H9 (cell line): ENCODE measurements around the gene RFX1. TPM values are rescaled to one million over a fixed set of nuclear protein-coding genes. Genes with fewer than 3 reads are reported as not detected.

Source experiments
- DNase-seq: peaks from one replicate; pipeline ENCODE4 v3.0.0-alpha.2; 2017
- H2AFZ ChIP-seq: one replicate; pipeline ENCODE4 v1.6.1; 2013; ENCODE audit warnings: mild to moderate bottlenecking, low read length, control low read depth, moderate library complexity
- H2AK5ac ChIP-seq: 2 replicates; pipeline ENCODE4 v1.6.1; 2013; ENCODE audit warnings: low read length, control low read depth, mixed read lengths; ENCODE audit not compliant: insufficient read length
- H2BK120ac ChIP-seq: one replicate; pipeline ENCODE4 v1.6.1; 2013; ENCODE audit warnings: low read depth, mild to moderate bottlenecking, low read length, control low read depth, inconsistent platforms; ENCODE audit not compliant: poor library complexity, severe bottlenecking
- H2BK12ac ChIP-seq: 2 replicates; pipeline ENCODE4 v1.6.1; 2013; ENCODE audit warnings: low read length, control low read depth, mixed read lengths, low read depth; ENCODE audit not compliant: insufficient read length
- H2BK15ac ChIP-seq: 2 replicates; pipeline ENCODE4 v1.6.1; 2013; ENCODE audit warnings: low read depth, low read length, control low read depth
- H2BK20ac ChIP-seq: one replicate; pipeline ENCODE4 v1.6.1; 2013; ENCODE audit warnings: low read depth, mild to moderate bottlenecking, low read length, control low read depth, inconsistent platforms; ENCODE audit not compliant: poor library complexity, severe bottlenecking
- H2BK5ac ChIP-seq: 2 replicates; pipeline ENCODE4 v1.6.1; 2013; ENCODE audit warnings: low read length, control low read depth, mixed read lengths; ENCODE audit not compliant: insufficient read length
- H3K14ac ChIP-seq: 2 replicates; pipeline ENCODE4 v1.6.1; 2013; ENCODE audit warnings: low read length, control low read depth; ENCODE audit not compliant: insufficient read depth
- H3K18ac ChIP-seq: 2 replicates; pipeline ENCODE4 v1.6.1; 2013; ENCODE audit warnings: low read depth, mild to moderate bottlenecking, mixed read lengths, low read length, control low read depth; ENCODE audit not compliant: insufficient read length
- H3K23ac ChIP-seq: 2 replicates; pipeline ENCODE4 v1.6.1; 2013; ENCODE audit warnings: low read length, control low read depth, mixed read lengths, low read depth; ENCODE audit not compliant: insufficient read length
- H3K23me2 ChIP-seq: 2 replicates; pipeline ENCODE4 v1.6.1; 2013; ENCODE audit warnings: low read depth, mild to moderate bottlenecking, mixed read lengths, low read length, control low read depth; ENCODE audit not compliant: insufficient read length, poor library complexity, severe bottlenecking
- H3K27ac ChIP-seq: 2 replicates; pipeline ENCODE4 v1.5.1; 2013; ENCODE audit warnings: low read length, control low read depth, mixed read lengths, low read depth; ENCODE audit not compliant: insufficient read length
- H3K27me3 ChIP-seq: 2 replicates; pipeline ENCODE4 v1.6.1; 2013; ENCODE audit warnings: low read length, control low read depth, inconsistent platforms; ENCODE audit not compliant: insufficient read depth
- H3K4ac ChIP-seq: 2 replicates; pipeline ENCODE4 v1.6.1; 2013; ENCODE audit warnings: low read depth, mild to moderate bottlenecking, control low read depth, inconsistent platforms, low read length, moderate library complexity
- H3K4me1 ChIP-seq: 2 replicates; pipeline ENCODE4 v1.6.1; 2013; ENCODE audit warnings: low read length, control low read depth, inconsistent platforms; ENCODE audit not compliant: insufficient read depth
- H3K4me2 ChIP-seq: 2 replicates; pipeline ENCODE4 v1.6.1; 2013; ENCODE audit warnings: low read length, control low read depth, mixed read lengths; ENCODE audit not compliant: insufficient read length, insufficient read depth
- H3K56ac ChIP-seq: 2 replicates; pipeline ENCODE4 v1.6.1; 2013; ENCODE audit warnings: low read depth, mild to moderate bottlenecking, mixed read lengths, low read length, control low read depth; ENCODE audit not compliant: insufficient read length
- H3K79me1 ChIP-seq: 2 replicates; pipeline ENCODE4 v1.6.1; 2013; ENCODE audit warnings: low read depth, mild to moderate bottlenecking, moderate library complexity, low read length, control low read depth, inconsistent platforms; ENCODE audit not compliant: insufficient read depth, poor library complexity, severe bottlenecking
- H3K79me2 ChIP-seq: 2 replicates; pipeline ENCODE4 v1.6.1; 2013; ENCODE audit warnings: low read length, control low read depth, inconsistent platforms; ENCODE audit not compliant: insufficient read depth
- H3K9ac ChIP-seq: 2 replicates; pipeline ENCODE4 v1.6.1; 2013; ENCODE audit warnings: low read length, control low read depth, mixed read lengths; ENCODE audit not compliant: insufficient read length; ENCODE audit errors: extremely low read depth
- H3K9me3 ChIP-seq: one replicate; pipeline ENCODE4 v1.6.1; 2013; ENCODE audit warnings: low read depth, low read length, inconsistent platforms; ENCODE audit not compliant: control insufficient read depth
- H3T11ph ChIP-seq: one replicate; pipeline ENCODE4 v1.6.1; 2013; ENCODE audit warnings: mild to moderate bottlenecking, low read length, control low read depth, inconsistent platforms
- H4K20me1 ChIP-seq: one replicate; pipeline ENCODE4 v1.6.1; 2013; ENCODE audit not compliant: control insufficient read depth, insufficient read length, insufficient read depth
- H4K5ac ChIP-seq: 2 replicates; pipeline ENCODE4 v1.6.1; 2013; ENCODE audit warnings: low read depth, mild to moderate bottlenecking, mixed read lengths, low read length, control low read depth; ENCODE audit not compliant: insufficient read length
- H4K8ac ChIP-seq: replicated peaks from 2 replicates; pipeline ENCODE4 v1.6.1; 2013; ENCODE audit warnings: low read length, control low read depth, mixed read lengths, low read depth; ENCODE audit not compliant: insufficient read length
- H4K91ac ChIP-seq: 2 replicates; pipeline ENCODE4 v1.6.1; 2013; ENCODE audit warnings: low read depth, mild to moderate bottlenecking, moderate library complexity, mixed read lengths, low read length, control low read depth; ENCODE audit not compliant: insufficient read length
- H3K27ac Mint-ChIP-seq, 3 experiments: 2 replicates in 2 of 3; 3 replicates in 1 of 3; pipeline ENCODE4 v1.8.0; 2020 to 2021; ENCODE audit warnings: mixed read lengths in 3 of 3, mild to moderate bottlenecking in 1 of 3, moderate library complexity in 1 of 3
- H3K27me3 Mint-ChIP-seq: 2 replicates; pipeline ENCODE4 v1.8.0; 2021; ENCODE audit warnings: low read depth, mild to moderate bottlenecking, moderate library complexity, mixed read lengths
- H3K36me3 Mint-ChIP-seq, 3 experiments: 2 replicates in 2 of 3; 3 replicates in 1 of 3; pipeline ENCODE4 v1.8.0; 2020 to 2021; ENCODE audit warnings: low read depth in 3 of 3, mixed read lengths in 3 of 3; ENCODE audit not compliant: insufficient read depth in 1 of 3
- H3K4me1 Mint-ChIP-seq, 2 experiments: 2 replicates each; pipeline ENCODE4 v1.8.0; 2020; ENCODE audit warnings: mixed read lengths in 2 of 2
- H3K4me3 Mint-ChIP-seq, 2 experiments: 2 replicates in 1 of 2; 3 replicates in 1 of 2; pipeline ENCODE4 v1.8.0; 2020 to 2021; ENCODE audit warnings: mild to moderate bottlenecking in 2 of 2, mixed read lengths in 2 of 2, moderate library complexity in 1 of 2
- H3K9me3 Mint-ChIP-seq, 2 experiments: 2 replicates in 1 of 2; 3 replicates in 1 of 2; pipeline ENCODE4 v1.8.0; 2020; ENCODE audit warnings: mild to moderate bottlenecking in 2 of 2, mixed read lengths in 2 of 2, moderate library complexity in 1 of 2
- WGBS: extraction: QIAGEN DNeasy Blood & Tissue Kit; methylation state at CpG from one replicate; pipeline ENCODE4 v1.1.7; 2013; ENCODE audit warnings: missing lambda C conversion rate, low lambda C conversion rate, mixed read lengths; ENCODE audit not compliant: insufficient read length; ENCODE audit errors: extremely low coverage; 5-methylcytosine and 5-hydroxymethylcytosine counted together
- total RNA-seq: library from RNA; stranded (reverse); gene quantifications from 2 replicates; pipeline ENCODE4 v1.2.1, GENCODE V29; 2021
- TF ChIP-seq, protein P1 (sequence below): fragments of 200-600 bp; sonication (generic); conservative IDR thresholded peaks from 3 replicates; pipeline ENCODE4 v1.8.0; 2021; ENCODE audit warnings: antibody characterized with exemption, mild to moderate bottlenecking

Gene RFX1
- total RNA-seq, 1 experiment from 2014 or later, result 21.4 TPM

DNA sequence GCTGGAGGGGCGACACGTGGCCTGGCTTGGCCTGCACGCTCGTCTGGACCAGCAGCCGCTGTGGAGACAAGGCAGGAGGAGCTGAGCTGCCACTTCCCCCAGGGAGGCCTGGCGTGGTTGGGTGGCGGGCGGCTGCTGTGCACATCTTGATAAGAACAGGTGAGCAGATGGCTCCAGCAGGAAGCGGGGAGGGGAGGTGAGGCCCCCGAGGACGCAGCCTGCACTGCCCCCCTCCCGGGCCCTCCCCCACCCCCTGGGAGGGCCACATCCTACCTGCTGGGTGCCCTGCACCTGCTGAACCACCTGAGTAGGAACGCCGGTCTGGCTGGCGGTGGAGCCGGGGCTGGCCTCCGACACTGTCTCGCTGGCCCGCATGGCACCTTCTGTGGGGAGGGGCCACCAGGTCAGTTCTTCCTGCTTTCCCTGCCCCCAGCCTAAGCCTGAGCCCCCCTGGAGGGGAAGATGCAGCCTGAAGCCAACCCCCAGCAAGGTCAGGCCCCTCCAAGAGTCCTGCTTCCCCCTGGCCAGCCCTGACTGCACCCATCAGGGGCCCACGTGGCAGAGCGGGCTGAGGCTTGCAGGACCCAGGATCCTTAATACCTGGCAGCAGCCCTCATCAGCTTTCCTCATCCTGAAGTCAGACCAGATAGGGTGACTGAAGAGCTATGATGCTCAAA, 22.8 kb downstream of the RFX1 start:
- no peaks in the 10 kb centered on the region for H3K79me1 ChIP-seq
- no peak overlapping the region for H2AK5ac ChIP-seq
- H3K4me2 ChIP-seq, result no peak overlapping the region
- H4K91ac ChIP-seq, result no peak overlapping the region
- H3K4me1 Mint-ChIP-seq, result peaks cover 37 to 49% of the 10 kb centered on the region in 2 experiments
- no peaks in the 10 kb centered on the region for H3K27me3 Mint-ChIP-seq
- no peaks in the 10 kb centered on the region; a peak in 1 of 5 replicates for H3K9me3 Mint-ChIP-seq
- no peak for DNase-seq
- no CpG with 5 or more reads among the region's 21 CpGs for WGBS
- no peak overlapping the region for H2AFZ ChIP-seq
- H3K56ac ChIP-seq, result no peak overlapping the region
- H2BK120ac ChIP-seq, result no peak overlapping the region
- no peak overlapping the region for H3K9ac ChIP-seq
- peaks cover 3% of the 10 kb centered on the region; the same call in 1 of the 2 replicates for H3K4me1 ChIP-seq
- no peak overlapping the region for H3K27ac Mint-ChIP-seq
- H3K36me3 Mint-ChIP-seq, result no peaks in the 10 kb centered on the region; a peak in 2 of 7 replicates
- no peak overlapping the region for H3K23ac ChIP-seq
- H4K20me1 ChIP-seq, result no peaks in the 10 kb centered on the region
- no peak overlapping the region for H3K27ac ChIP-seq
- H3K27me3 ChIP-seq, result no peaks in the 10 kb centered on the region
- no peak overlapping the region for H2BK12ac ChIP-seq
- H3K79me2 ChIP-seq, result no peaks in the 10 kb centered on the region
- H4K5ac ChIP-seq, result no peak overlapping the region
- H3K18ac ChIP-seq, result no peak overlapping the region
- H2BK15ac ChIP-seq, result no peak overlapping the region
- TF ChIP-seq, protein P1, sequence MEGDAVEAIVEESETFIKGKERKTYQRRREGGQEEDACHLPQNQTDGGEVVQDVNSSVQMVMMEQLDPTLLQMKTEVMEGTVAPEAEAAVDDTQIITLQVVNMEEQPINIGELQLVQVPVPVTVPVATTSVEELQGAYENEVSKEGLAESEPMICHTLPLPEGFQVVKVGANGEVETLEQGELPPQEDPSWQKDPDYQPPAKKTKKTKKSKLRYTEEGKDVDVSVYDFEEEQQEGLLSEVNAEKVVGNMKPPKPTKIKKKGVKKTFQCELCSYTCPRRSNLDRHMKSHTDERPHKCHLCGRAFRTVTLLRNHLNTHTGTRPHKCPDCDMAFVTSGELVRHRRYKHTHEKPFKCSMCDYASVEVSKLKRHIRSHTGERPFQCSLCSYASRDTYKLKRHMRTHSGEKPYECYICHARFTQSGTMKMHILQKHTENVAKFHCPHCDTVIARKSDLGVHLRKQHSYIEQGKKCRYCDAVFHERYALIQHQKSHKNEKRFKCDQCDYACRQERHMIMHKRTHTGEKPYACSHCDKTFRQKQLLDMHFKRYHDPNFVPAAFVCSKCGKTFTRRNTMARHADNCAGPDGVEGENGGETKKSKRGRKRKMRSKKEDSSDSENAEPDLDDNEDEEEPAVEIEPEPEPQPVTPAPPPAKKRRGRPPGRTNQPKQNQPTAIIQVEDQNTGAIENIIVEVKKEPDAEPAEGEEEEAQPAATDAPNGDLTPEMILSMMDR, result no peak
- H3K4ac ChIP-seq, result no peak overlapping the region
- H3K4me3 Mint-ChIP-seq, result no peak overlapping the region
- H2BK20ac ChIP-seq, result no peak overlapping the region
- H4K8ac ChIP-seq, result no peak overlapping the region
- no peaks in the 10 kb centered on the region for H3K23me2 ChIP-seq
- H3T11ph ChIP-seq, result no peak overlapping the region
- no peak overlapping the region for H2BK5ac ChIP-seq
- no peaks in the 10 kb centered on the region for H3K9me3 ChIP-seq
- peak overlapping the region; percentile 13; the same call in 1 of the 2 replicates for H3K14ac ChIP-seq
